BLaER1 (cell line): Measurements from ENCODE around the gene NFX1.

Experiments used
- H3K27ac ChIP-seq: shearing (Covaris generic); formaldehyde crosslinking; 2 replicates; pipeline ENCODE4 v1.8.1; 2022
- H3K27me3 ChIP-seq: shearing (Covaris generic); formaldehyde crosslinking; 2 replicates; pipeline ENCODE4 v1.8.1; 2022
- H3K36me3 ChIP-seq: shearing (Covaris generic); formaldehyde crosslinking; 2 replicates; pipeline ENCODE4 v1.8.1; 2022
- H3K4me1 ChIP-seq: shearing (Covaris generic); formaldehyde crosslinking; 2 replicates; pipeline ENCODE4 v1.8.1; 2022
- H3K4me2 ChIP-seq: shearing (Covaris generic); formaldehyde crosslinking; 2 replicates; pipeline ENCODE4 v1.8.1; 2022
- H3K4me3 ChIP-seq: shearing (Covaris generic); formaldehyde crosslinking; 2 replicates; pipeline ENCODE4 v1.8.1; 2022
- H3K9ac ChIP-seq: shearing (Covaris generic); formaldehyde crosslinking; 2 replicates; pipeline ENCODE4 v1.8.1; 2022
- H3K9me3 ChIP-seq: shearing (Covaris generic); formaldehyde crosslinking; 2 replicates; pipeline ENCODE4 v1.8.1; 2022
- H4K20me1 ChIP-seq: shearing (Covaris generic); formaldehyde crosslinking; 2 replicates; pipeline ENCODE4 v1.8.1; 2022
- Cebpa-rat ChIP-seq: shearing (Covaris generic); IDR thresholded peaks from 2 replicates; pipeline ENCODE4 v1.8.1; 2022

Gene NFX1

DNA sequence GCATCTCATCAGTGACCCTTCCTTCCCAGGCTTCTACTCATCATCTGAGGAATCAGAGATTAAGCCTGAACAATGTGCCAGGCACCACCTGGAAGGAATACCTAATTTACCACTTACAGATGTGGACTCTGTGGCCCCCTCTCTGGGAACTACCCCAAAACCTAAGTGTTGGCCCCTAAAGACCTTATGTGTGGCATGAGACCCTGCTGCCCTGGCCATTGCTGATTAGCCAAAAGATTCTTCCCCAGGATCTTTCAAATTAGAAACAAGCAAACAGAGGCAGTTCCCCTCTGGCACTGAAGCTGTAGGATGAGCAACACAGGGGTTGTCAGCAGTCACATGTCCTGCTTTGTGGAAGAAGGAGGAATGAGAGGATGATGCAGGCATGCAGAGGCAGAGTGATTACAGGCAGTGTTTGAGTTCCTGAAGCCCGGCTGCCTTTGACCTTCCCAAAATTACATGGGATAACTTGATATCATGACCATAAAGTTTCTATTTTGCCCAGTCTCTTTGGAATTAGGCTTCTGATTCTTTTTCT is 39.8 kb upstream of the NFX1 start:
- Histone ChIP-seq H3K4me2 (peak overlapping the region; percentile 73), H3K9ac (no peak overlapping the region), H3K36me3 (peaks cover 48% of the 10 kb centered on the region), H3K4me1 (peaks cover 35% of the 10 kb centered on the region), H3K9me3 (no peaks in the 10 kb centered on the region), H4K20me1 (no peaks in the 10 kb centered on the region), H3K27me3 (no peaks in the 10 kb centered on the region), H3K27ac (no peak overlapping the region), H3K4me3 (no peak overlapping the region)
- TF ChIP-seq Cebpa-rat = no peak

- Histone ChIP-seq H3K4me3 (no peak overlapping the region), H3K27ac (no peak overlapping the region), H4K20me1 (peaks cover 7% of the 10 kb centered on the region; the same call in 1 of the 2 replicates), H3K27me3 (no peaks in the 10 kb centered on the region), H3K4me2 (no peak overlapping the region), H3K9ac (no peak overlapping the region), H3K4me1 (peaks cover 20% of the 10 kb centered on the region), H3K36me3 (peaks cover 85% of the 10 kb centered on the region), H3K9me3 (no peaks in the 10 kb centered on the region)
- TF ChIP-seq Cebpa-rat = no peak
Observed at GRCh38 chr9:33254211-33254610, 36.1 kb upstream of the NFX1 start.

DNA sequence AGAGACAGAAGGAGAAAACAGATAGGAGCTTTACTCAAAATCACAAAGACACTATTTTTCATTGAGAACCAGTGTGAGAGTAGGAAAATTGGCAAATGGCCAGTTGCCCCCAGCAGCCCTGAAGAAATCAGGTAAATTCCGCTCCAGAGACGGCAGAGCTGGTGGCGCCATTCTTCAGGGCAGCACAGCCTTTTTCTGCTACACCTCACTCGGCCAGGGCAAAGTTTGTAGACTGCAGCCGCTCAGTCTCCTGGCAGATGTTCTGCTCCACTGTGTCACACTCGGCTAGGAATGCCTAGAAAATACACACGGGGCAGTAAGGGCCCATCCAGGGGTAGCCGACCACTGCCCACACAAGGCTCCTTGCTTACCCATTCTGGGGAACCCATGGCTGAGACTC is 35.3 kb upstream of the NFX1 start:
- no peak overlapping the region for H3K4me3 ChIP-seq
- no peak for TF ChIP-seq Cebpa-rat
- H4K20me1 ChIP-seq = peaks cover 7% of the 10 kb centered on the region; the same call in 1 of the 2 replicates
- H3K4me2 ChIP-seq = no peak overlapping the region
- H3K4me1 ChIP-seq = peaks cover 12% of the 10 kb centered on the region
- H3K9ac ChIP-seq = no peak overlapping the region
- H3K36me3 ChIP-seq = peaks cover 93% of the 10 kb centered on the region
- H3K9me3 ChIP-seq = no peaks in the 10 kb centered on the region
- no peaks in the 10 kb centered on the region for H3K27me3 ChIP-seq
- no peak overlapping the region for H3K27ac ChIP-seq

GRCh38 chr9:33255471-33255870 is 34.8 kb upstream of the NFX1 start:
- Histone ChIP-seq H3K9ac (no peak overlapping the region), H3K9me3 (no peaks in the 10 kb centered on the region), H3K27ac (no peak overlapping the region), H3K4me3 (no peak overlapping the region), H3K36me3 (peaks cover 96% of the 10 kb centered on the region), H3K4me2 (no peak overlapping the region), H4K20me1 (peaks cover 7% of the 10 kb centered on the region; the same call in 1 of the 2 replicates), H3K27me3 (no peaks in the 10 kb centered on the region), H3K4me1 (peaks cover 7% of the 10 kb centered on the region)
- TF ChIP-seq Cebpa-rat = no peak

DNA sequence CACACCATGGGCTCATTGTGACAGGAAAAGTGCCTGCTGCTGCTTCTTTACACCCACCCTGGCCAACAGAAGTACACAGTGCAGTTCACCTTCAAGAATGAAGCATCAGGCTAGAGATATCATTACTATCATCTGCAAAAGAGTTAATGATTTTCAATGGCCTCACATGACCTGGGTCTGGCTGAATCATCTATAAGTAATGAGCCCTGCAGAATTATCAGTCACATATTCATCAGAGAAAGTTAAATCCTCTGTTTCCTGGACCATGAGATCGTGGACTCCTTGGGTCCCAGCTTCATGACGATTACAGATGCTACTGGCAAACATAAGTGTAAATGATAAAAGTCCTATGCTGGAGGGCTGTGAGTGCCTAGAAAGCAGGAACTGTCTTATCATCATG is 34.1 kb upstream of the NFX1 start:
- TF ChIP-seq Cebpa-rat = no peak
- peaks cover 8% of the 10 kb centered on the region; the same call in 1 of the 2 replicates for H4K20me1 ChIP-seq
- no peaks in the 10 kb centered on the region for H3K4me1 ChIP-seq
- no peak overlapping the region for H3K27ac ChIP-seq
- H3K4me3 ChIP-seq = no peak overlapping the region
- H3K9ac ChIP-seq = no peak overlapping the region
- peaks cover 97% of the 10 kb centered on the region for H3K36me3 ChIP-seq
- H3K27me3 ChIP-seq = no peaks in the 10 kb centered on the region
- H3K9me3 ChIP-seq = no peaks in the 10 kb centered on the region
- no peak overlapping the region for H3K4me2 ChIP-seq

- TF ChIP-seq Cebpa-rat = no peak
- H4K20me1 ChIP-seq = peaks cover 18% of the 10 kb centered on the region; the same call in 1 of the 2 replicates
- H3K27me3 ChIP-seq = no peaks in the 10 kb centered on the region
- H3K36me3 ChIP-seq = peaks cover 99% of the 10 kb centered on the region
- no peak overlapping the region for H3K4me2 ChIP-seq
- no peak overlapping the region for H3K4me3 ChIP-seq
- no peak overlapping the region for H3K9ac ChIP-seq
- 0 out of 2 replicates have a peak, but pooled peaks cover 7% of the 10 kb centered on the region for H3K4me1 ChIP-seq
- H3K9me3 ChIP-seq = no peaks in the 10 kb centered on the region
- no peak overlapping the region for H3K27ac ChIP-seq
Observed at GRCh38 chr9:33257276-33257675, 33.0 kb upstream of the NFX1 start.

DNA sequence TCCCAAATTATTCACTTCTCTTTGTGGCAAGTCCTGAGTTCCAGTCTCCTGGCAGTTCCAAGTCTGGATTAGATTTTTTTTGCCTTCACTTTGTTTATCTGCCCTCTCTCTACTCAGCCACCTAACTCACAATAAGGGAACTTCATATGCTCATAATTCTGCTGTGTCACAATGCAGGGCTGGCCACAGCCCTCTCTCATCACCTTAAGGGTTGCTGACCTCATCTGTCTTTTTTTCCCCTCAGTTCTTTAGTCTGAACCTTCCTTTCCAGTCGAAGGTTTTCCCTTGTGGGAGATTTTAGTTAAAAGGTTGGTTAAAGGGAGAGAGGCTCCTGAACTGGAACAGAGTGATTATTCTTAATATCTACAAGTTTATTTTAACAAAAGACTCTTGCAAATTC is 29.9 kb upstream of the NFX1 start:
- H3K4me3 ChIP-seq = no peak overlapping the region
- peaks cover 28% of the 10 kb centered on the region; the same call in 1 of the 2 replicates for H4K20me1 ChIP-seq
- no peak overlapping the region for H3K9ac ChIP-seq
- no peaks in the 10 kb centered on the region for H3K9me3 ChIP-seq
- TF ChIP-seq Cebpa-rat = no peak
- H3K27ac ChIP-seq = no peak overlapping the region
- H3K4me2 ChIP-seq = no peak overlapping the region
- peaks cover 19% of the 10 kb centered on the region for H3K4me1 ChIP-seq
- peaks cover 74% of the 10 kb centered on the region for H3K36me3 ChIP-seq
- no peaks in the 10 kb centered on the region for H3K27me3 ChIP-seq

DNA sequence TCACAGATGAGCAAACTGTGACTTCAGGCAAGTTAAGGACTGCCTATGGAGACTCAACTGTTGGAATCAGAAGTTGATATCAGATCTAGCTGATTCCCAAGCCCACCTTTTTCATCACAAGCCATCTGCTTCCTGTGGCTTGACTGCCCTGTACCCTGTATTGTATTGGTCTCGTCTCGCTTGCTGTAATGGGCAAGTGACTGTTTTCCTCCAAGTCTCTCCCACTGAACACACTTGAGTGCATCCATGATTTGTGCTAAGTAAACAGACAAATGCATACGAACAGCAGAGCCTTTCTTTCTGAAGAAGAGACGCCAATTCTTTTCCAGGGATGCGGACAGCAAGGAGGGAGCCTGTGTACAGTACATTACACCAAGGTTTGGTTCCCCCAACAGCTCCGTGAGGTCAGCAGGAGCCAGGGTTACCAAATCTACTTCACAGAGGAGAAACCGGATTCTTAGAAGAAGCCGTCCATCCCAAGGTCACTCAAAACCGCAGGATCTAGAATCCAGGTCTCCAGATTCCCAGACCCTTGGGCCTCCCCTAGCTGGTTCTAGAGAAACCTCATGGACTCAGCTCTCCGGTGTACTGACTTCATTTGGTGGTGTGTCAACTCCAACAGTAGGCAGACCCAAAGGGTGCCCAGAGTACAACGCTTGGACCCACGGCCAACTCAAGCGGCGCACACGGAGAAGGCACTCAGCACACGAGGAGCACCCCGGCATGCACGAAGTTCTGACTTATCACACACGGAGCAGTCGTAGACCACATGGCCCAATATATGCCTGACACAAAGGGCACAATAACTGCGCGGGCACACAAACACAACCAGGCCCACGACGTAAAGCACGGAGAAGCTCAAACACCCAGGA is 26.9 kb upstream of the NFX1 start:
- Histone ChIP-seq H4K20me1 (peaks cover 22% of the 10 kb centered on the region; the same call in 1 of the 2 replicates), H3K4me3 (peak overlapping the region; percentile 98), H3K4me2 (peak overlapping the region; percentile 90), H3K4me1 (peaks cover 40% of the 10 kb centered on the region), H3K36me3 (peaks cover 68% of the 10 kb centered on the region), H3K9ac (peak overlapping the region; percentile 89), H3K27me3 (no peaks in the 10 kb centered on the region), H3K9me3 (no peaks in the 10 kb centered on the region), H3K27ac (peak overlapping the region; percentile 92)
- no peak for TF ChIP-seq Cebpa-rat

DNA sequence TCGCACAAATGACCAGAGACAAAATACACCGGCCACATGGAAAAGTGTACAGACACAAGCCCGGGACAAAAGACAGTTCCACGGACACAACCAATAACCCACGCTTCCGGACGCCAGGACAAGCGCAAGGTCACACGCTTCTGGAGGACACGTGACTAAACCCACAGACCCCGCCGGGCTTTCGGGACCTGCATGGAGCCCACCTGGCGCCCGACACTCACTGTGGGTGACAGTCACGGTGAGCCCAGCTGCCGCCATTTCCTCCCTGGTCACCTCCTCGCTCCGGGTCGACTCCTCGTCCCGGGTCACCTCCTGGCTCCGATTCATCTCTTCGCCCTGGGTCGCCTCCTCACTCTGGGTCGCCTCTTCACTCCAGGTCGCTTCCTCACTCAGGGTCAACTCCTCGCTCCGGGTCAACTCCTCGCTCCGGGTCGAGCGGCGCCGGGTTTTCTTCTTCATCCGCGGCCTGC is 26.3 kb upstream of the NFX1 start:
- Histone ChIP-seq H4K20me1 (peaks cover 21% of the 10 kb centered on the region; the same call in 1 of the 2 replicates), H3K9me3 (no peaks in the 10 kb centered on the region), H3K27ac (peak overlapping the region; percentile 92), H3K4me2 (peak overlapping the region; percentile 90), H3K27me3 (no peaks in the 10 kb centered on the region), H3K4me1 (peaks cover 40% of the 10 kb centered on the region), H3K4me3 (peak overlapping the region; percentile 98), H3K9ac (peak overlapping the region; percentile 89), H3K36me3 (peaks cover 68% of the 10 kb centered on the region)
- no peak for TF ChIP-seq Cebpa-rat
